H1 (cell line): ENCODE results near the gene APOBEC3C. TPM values are rescaled to one million over a fixed set of nuclear protein-coding genes. Genes with fewer than 3 reads are reported as not detected.

Source experiments
- polyA plus RNA-seq, 7 experiments: library from polyadenylated mRNA; depleted of rRNA in 3 of 7; stranded (reverse) in 5 of 7; unstranded in 2 of 7; fragments of >200 nt in 5 of 7; fragments of 200-250 nt in 2 of 7; gene quantifications; 1 replicate in 5 of 7; 2 replicates in 1 of 7; 4 replicates in 1 of 7; pipeline versions ENCODE4 v1.2.1 to v1.2.3, GENCODE V29; 2011 to 2013; ENCODE audit warnings: missing spikeins in 2 of 7, mixed read lengths in 2 of 7
- total RNA-seq: library from RNA; stranded (reverse); fragmentation: NEBNext Ultra II Directional; extraction: Animal tissue kit (Norgen Biotek cat#: 25700); gene quantifications from 2 replicates; pipeline ENCODE4 v1.2.1, GENCODE V29; 2021
- TF ChIP-seq, protein P1 (sequence below): IDR thresholded peaks from 2 replicates; pipeline ENCODE4 v1.6.1; 2011; ENCODE audit warnings: low read depth, mild to moderate bottlenecking, low read length; ENCODE audit not compliant: insufficient read depth

Gene APOBEC3C
- total and polyA plus RNA-seq, 2 of the 8 experiments (the other 6 are each of a cell fraction or from before 2014, with no cell fraction given): 20.3 to 23.3 TPM

DNA sequence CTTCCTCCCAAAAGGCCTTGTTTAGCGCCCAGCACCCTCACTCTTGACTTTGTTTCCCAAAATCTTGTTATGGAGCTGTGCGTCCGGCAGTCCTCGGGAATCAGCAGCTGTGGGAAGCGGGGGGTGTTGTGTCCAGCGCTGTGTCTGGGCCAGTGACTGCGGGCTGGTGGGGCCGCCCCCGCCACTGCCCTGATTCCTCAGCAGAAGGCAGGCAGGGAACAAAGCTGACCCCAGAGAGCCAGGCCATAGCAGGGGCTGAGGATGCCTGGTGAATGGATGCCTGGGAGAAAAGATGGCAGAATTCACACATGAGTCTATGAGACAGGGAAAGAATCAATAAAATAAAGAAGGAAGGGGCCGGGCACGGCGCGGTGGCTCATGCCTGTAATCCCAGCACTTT is 2.5 kb downstream of the APOBEC3C start (continued):
- TF ChIP-seq, protein P1, sequence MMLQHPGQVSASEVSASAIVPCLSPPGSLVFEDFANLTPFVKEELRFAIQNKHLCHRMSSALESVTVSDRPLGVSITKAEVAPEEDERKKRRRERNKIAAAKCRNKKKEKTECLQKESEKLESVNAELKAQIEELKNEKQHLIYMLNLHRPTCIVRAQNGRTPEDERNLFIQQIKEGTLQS: no peak
